ENCODE data around the gene SH3RF3. TPM values are rescaled to one million over a fixed set of nuclear protein-coding genes. Genes with fewer than 3 reads are reported as not detected.

Gene SH3RF3
- polyA plus RNA-seq, 1 donor (not counting 4 experiments of a cell fraction or from before 2014, with no cell fraction given): 0.08 TPM

- H3K27me3 ChIP-seq (ENCODE audit: control insufficient read depth, extremely low read depth, insufficient read depth, low read length): peaks cover 13% of the 10 kb centered on the region
- no peaks in the 10 kb centered on the region for H3K36me3 ChIP-seq (ENCODE audit: control insufficient read depth in 2 of 2, extremely low read depth in 1 of 2, insufficient read depth in 2 of 2, low read length in 2 of 2)
- H3K9me1 ChIP-seq (ENCODE audit: control insufficient read depth, extremely low read depth, insufficient read depth, low read length): no peaks in the 10 kb centered on the region
- H4K20me1 ChIP-seq (ENCODE audit: control insufficient read depth, extremely low read depth, insufficient read depth, low read length): no peaks in the 10 kb centered on the region
- FAIRE-seq (no peak), DNase-seq (ENCODE audit: low read depth, low spot score) (no peak)
- no peaks in the 10 kb centered on the region for H3K4me1 ChIP-seq (ENCODE audit: control insufficient read depth, extremely low read depth, insufficient read depth, low read length)
- H3K4me2 ChIP-seq (ENCODE audit: control insufficient read depth, extremely low read depth, insufficient read depth, low read depth, low read length): no peak overlapping the region
- no peak overlapping the region for H2AFZ ChIP-seq (ENCODE audit: control insufficient read depth, low read length)
- no peaks in the 10 kb centered on the region for H3K79me2 ChIP-seq (ENCODE audit: control insufficient read depth, insufficient read depth, low read length)
- TF ChIP-seq EZH2 (IDR thresholded peaks at IDR 0.05; ENCODE audit: low read length) (no peak), CTCF (optimal IDR thresholded peaks at IDR 0.05 in 1 of 3, IDR thresholded peaks at IDR 0.05 in 1 of 3, conservative IDR thresholded peaks at IDR 0.05 in 1 of 3; ENCODE audit: extremely low read depth in 1 of 3, insufficient read depth in 2 of 3, low read length in 3 of 3) (no peak)
- H3K9ac ChIP-seq (ENCODE audit: control insufficient read depth, extremely low read depth, insufficient read depth, low read length): no peak overlapping the region
- dilution Hi-C loops (cut with MboI; ENCODE audit: extremely low pct_ligation_motif_present, low sequenced_read_pairs): no loop called here
- H3K27ac ChIP-seq (ENCODE audit: control insufficient read depth, insufficient read depth, low read length): no peak overlapping the region
- no peak overlapping the region for H3K4me3 ChIP-seq (ENCODE audit: control insufficient read depth in 2 of 3, extremely low read depth in 1 of 3, insufficient read depth in 2 of 3, low read depth in 1 of 3, low read length in 3 of 3)
- H3K9me3 ChIP-seq (ENCODE audit: control insufficient read depth, low read depth, low read length): no peaks in the 10 kb centered on the region
These were observed 127.9 kb downstream of the SH3RF3 start for GRCh38 chr2:109256921-109257320.

GRCh38 chr2:109257653-109258052, 128.6 kb downstream of the SH3RF3 start:
- Histone ChIP-seq H3K9ac (ENCODE audit: control insufficient read depth, extremely low read depth, insufficient read depth, low read length) (no peak overlapping the region), H2AFZ (ENCODE audit: control insufficient read depth, low read length) (no peak overlapping the region), H3K4me1 (ENCODE audit: control insufficient read depth, extremely low read depth, insufficient read depth, low read length) (no peaks in the 10 kb centered on the region), H3K36me3 (ENCODE audit: control insufficient read depth in 2 of 2, extremely low read depth in 1 of 2, insufficient read depth in 2 of 2, low read length in 2 of 2) (no peaks in the 10 kb centered on the region), H3K9me1 (ENCODE audit: control insufficient read depth, extremely low read depth, insufficient read depth, low read length) (no peaks in the 10 kb centered on the region), H3K27me3 (ENCODE audit: control insufficient read depth, extremely low read depth, insufficient read depth, low read length) (peaks cover 13% of the 10 kb centered on the region), H3K9me3 (ENCODE audit: control insufficient read depth, low read depth, low read length) (no peaks in the 10 kb centered on the region), H3K4me2 (ENCODE audit: control insufficient read depth, extremely low read depth, insufficient read depth, low read depth, low read length) (no peak overlapping the region), H3K79me2 (ENCODE audit: control insufficient read depth, insufficient read depth, low read length) (no peaks in the 10 kb centered on the region), H3K4me3 (ENCODE audit: control insufficient read depth in 2 of 3, extremely low read depth in 1 of 3, insufficient read depth in 2 of 3, low read depth in 1 of 3, low read length in 3 of 3) (no peak overlapping the region), H4K20me1 (ENCODE audit: control insufficient read depth, extremely low read depth, insufficient read depth, low read length) (no peaks in the 10 kb centered on the region), H3K27ac (ENCODE audit: control insufficient read depth, insufficient read depth, low read length) (no peak overlapping the region)
- TF ChIP-seq EZH2 (IDR thresholded peaks at IDR 0.05; ENCODE audit: low read length): no peak
- TF ChIP-seq CTCF (optimal IDR thresholded peaks at IDR 0.05 in 1 of 3, IDR thresholded peaks at IDR 0.05 in 1 of 3, conservative IDR thresholded peaks at IDR 0.05 in 1 of 3; ENCODE audit: extremely low read depth in 1 of 3, insufficient read depth in 2 of 3, low read length in 3 of 3): no peak
- dilution Hi-C loops (cut with MboI; ENCODE audit: extremely low pct_ligation_motif_present, low sequenced_read_pairs): no loop called here
- FAIRE-seq: no peak
- DNase-seq (ENCODE audit: low read depth, low spot score): no peak

Measured in keratinocyte (primary cell).